Testis (tissue), 2 donors: Measurements from ENCODE around the gene AVP.

Experiments
- CTCF ChIP-seq, 3 experiments: fragments of 450-650 bp in 2 of 3; fragments of 200-600 bp in 1 of 3; sonication (generic) in 1 of 3; IDR thresholded peaks; one replicate each; pipeline ENCODE4 v1.5.1; 2016 to 2019; ENCODE audit warnings: antibody characterized with exemption in 3 of 3, mild to moderate bottlenecking in 2 of 3, moderate library complexity in 1 of 3
- POLR2A ChIP-seq: fragments of 450-650 bp; IDR thresholded peaks from one replicate; pipeline ENCODE4 v1.6.1; 2017; ENCODE audit warnings: antibody characterized with exemption, mild to moderate bottlenecking, moderate library complexity

- no peak for TF ChIP-seq CTCF (IDR thresholded peaks at IDR 0.05)
- TF ChIP-seq POLR2A = no peak
These were observed 31.8 kb upstream of the AVP start for GRCh38 chr20:3116341-3116740.
